ENCODE results near the gene MCU. TPM values are rescaled to one million over a fixed set of nuclear protein-coding genes. Genes with fewer than 3 reads are reported as not detected.

The MCU gene
- total RNA-seq, 1 donor from 2014 or later, result 12.2 TPM

- intact Hi-C loops (cut with micrococcal nuclease), result loop anchor here (1.0 kb wide), 2 partner anchors 140 to 470 kb away; no protein-coding TSS in a partner anchor
Observed at GRCh38 chr10:72834183-72834825, 142.4 kb downstream of the MCU start.

- intact Hi-C loops (cut with micrococcal nuclease), result no loop called here
Observed at GRCh38 chr10:72840319-72840718, 148.4 kb downstream of the MCU start.

GRCh38 chr10:72841487-72841886, 149.5 kb downstream of the MCU start:
- intact Hi-C loops (cut with micrococcal nuclease), result no loop called here

- intact Hi-C loops (cut with micrococcal nuclease), result no loop called here
Observed at GRCh38 chr10:72842164-72842563, 150.2 kb downstream of the MCU start.

GRCh38 chr10:72846238-72846637, 154.3 kb downstream of the MCU start:
- intact Hi-C loops (cut with micrococcal nuclease), result no loop called here

GRCh38 chr10:72847681-72848080, 155.7 kb downstream of the MCU start:
- intact Hi-C loops (cut with micrococcal nuclease), result no loop called here

GRCh38 chr10:72850861-72851260, 158.9 kb downstream of the MCU start:
- intact Hi-C loops (cut with micrococcal nuclease), result no loop called here

- intact Hi-C loops (cut with micrococcal nuclease), result no loop called here
Observed at GRCh38 chr10:72851509-72851908, 159.6 kb downstream of the MCU start.

GRCh38 chr10:72852508-72852907, 160.6 kb downstream of the MCU start:
- intact Hi-C loops (cut with micrococcal nuclease), result no loop called here

GRCh38 chr10:72855129-72855528, 163.2 kb downstream of the MCU start:
- intact Hi-C loops (cut with micrococcal nuclease), result no loop called here

- intact Hi-C loops (cut with micrococcal nuclease), result no loop called here
Observed at GRCh38 chr10:72855790-72856189, 163.8 kb downstream of the MCU start.

- intact Hi-C loops (cut with micrococcal nuclease), result no loop called here
Observed at GRCh38 chr10:72858067-72858466, 166.1 kb downstream of the MCU start.

- intact Hi-C loops (cut with micrococcal nuclease), result no loop called here
Observed at GRCh38 chr10:72862957-72863356, 171.0 kb downstream of the MCU start.

- intact Hi-C loops (cut with micrococcal nuclease), result loop anchor here (1.0 kb wide), 1 partner anchor 511 kb away; no protein-coding TSS in a partner anchor
Observed at GRCh38 chr10:72875250-72876055, 183.5 kb downstream of the MCU start.

GRCh38 chr10:72879245-72879644, 187.3 kb downstream of the MCU start:
- intact Hi-C loops (cut with micrococcal nuclease), result no loop called here

- intact Hi-C loops (cut with micrococcal nuclease), result no loop called here
Observed at GRCh38 chr10:72881291-72881690, 189.3 kb downstream of the MCU start.

- intact Hi-C loops (cut with micrococcal nuclease), result no loop called here
Observed at GRCh38 chr10:72883861-72884260, 191.9 kb downstream of the MCU start.

GRCh38 chr10:72885953-72886352, 194.0 kb downstream of the MCU start:
- intact Hi-C loops (cut with micrococcal nuclease), result no loop called here

GRCh38 chr10:72886621-72887020, 194.7 kb downstream of the MCU start:
- intact Hi-C loops (cut with micrococcal nuclease), result no loop called here

- intact Hi-C loops (cut with micrococcal nuclease), result no loop called here
Observed at GRCh38 chr10:72887043-72887442, 195.1 kb downstream of the MCU start.

- intact Hi-C loops (cut with micrococcal nuclease), result no loop called here
Observed at GRCh38 chr10:72888151-72888638, 196.3 kb downstream of the MCU start.

GRCh38 chr10:72889391-72889831, 197.5 kb downstream of the MCU start:
- intact Hi-C loops (cut with micrococcal nuclease), result no loop called here

Measured in T-helper 2 cell treated with Interferon-gamma antibody and Interleukin-4, amounts not matched to agents 100 ng/mL and 5 ng/mL, for 36 hours (primary cell).